ENCODE results near the gene DTWD1.
"Not testable (repeated sequence)": the region's sequence is repeated elsewhere in the genome, so short reads cannot be mapped to it uniquely, and the experiment has no call there.

Gene DTWD1, protein sequence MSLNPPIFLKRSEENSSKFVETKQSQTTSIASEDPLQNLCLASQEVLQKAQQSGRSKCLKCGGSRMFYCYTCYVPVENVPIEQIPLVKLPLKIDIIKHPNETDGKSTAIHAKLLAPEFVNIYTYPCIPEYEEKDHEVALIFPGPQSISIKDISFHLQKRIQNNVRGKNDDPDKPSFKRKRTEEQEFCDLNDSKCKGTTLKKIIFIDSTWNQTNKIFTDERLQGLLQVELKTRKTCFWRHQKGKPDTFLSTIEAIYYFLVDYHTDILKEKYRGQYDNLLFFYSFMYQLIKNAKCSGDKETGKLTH
- 5.0 to 12.1 reads per million in 2 donors for total RNA-seq

DNA sequence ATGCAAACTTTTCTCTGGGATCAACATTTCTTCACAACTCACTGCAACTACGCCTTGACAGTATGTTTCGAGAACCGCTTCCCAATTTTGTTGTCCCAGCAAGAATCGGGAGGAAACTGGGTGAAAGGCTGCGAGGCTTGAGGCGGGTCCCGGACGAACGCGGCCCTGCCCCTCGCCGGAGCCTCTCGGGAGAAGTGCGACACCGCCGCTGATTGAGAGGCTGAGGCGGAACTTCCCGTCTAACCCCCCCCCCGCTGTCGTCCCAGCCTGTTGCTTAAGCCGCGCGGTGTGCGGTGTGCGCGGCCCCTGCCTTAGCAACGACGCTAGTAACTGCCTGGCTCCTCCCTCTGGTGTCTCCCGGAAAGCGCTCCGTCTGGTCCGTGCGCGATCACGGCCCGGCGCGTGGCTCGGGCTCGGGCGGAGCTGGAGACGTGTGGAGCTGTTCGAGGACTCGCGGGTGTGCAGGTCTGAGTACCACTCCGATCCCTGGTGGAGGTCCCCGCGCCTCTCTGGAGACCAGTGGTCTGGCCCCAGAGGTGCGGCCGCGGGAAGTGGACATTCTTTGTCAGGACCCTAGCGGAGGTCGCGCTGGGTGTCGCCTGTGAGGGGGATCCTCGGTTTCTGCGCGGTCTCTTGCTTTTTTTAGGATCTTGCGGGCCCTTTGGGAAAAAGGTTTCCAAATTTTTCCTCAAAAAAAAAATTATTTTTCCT, at the start of gene DTWD1, which contains the start of gene FAM227B:
Gene DTWD1 (plus strand): TSS at position 391 of the 711 bp plus-strand sequence. CDS start 4,120 bp downstream, outside the sequence.
Gene FAM227B (minus strand): TSS at position 161 of the 711 bp plus-strand sequence. CDS start 5,647 bp downstream, outside the sequence.
- peak; percentile 76 to 99 (median 88) for DNase-seq

DNA sequence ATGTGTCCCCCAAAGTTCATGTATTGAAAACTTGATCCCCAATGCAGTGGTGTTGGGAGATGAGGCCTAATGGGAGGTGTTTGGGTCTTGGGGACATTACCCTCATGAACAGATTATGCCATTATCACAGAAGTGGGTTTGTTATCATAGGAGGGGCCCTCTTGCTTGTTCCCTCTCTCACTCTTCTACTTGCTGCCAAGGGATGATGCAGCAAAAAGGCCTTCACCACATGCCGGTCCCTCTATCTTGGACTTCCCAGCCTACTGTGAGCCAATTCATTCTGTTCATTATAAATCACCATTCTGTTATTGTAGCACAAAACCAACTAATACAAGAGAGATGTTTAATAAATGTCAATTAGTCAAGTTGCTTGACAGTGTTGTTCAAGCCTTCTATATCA, 47.4 kb upstream of the DTWD1 start:
- DNase-seq: no peak

GRCh38 chr15:49589030-49589429, 31.8 kb upstream of the DTWD1 start:
- no peak for DNase-seq

GRCh38 chr15:49592829-49593316, 28.0 kb upstream of the DTWD1 start:
- peak in 1 of 5 experiments; percentile 2 for DNase-seq

DNA sequence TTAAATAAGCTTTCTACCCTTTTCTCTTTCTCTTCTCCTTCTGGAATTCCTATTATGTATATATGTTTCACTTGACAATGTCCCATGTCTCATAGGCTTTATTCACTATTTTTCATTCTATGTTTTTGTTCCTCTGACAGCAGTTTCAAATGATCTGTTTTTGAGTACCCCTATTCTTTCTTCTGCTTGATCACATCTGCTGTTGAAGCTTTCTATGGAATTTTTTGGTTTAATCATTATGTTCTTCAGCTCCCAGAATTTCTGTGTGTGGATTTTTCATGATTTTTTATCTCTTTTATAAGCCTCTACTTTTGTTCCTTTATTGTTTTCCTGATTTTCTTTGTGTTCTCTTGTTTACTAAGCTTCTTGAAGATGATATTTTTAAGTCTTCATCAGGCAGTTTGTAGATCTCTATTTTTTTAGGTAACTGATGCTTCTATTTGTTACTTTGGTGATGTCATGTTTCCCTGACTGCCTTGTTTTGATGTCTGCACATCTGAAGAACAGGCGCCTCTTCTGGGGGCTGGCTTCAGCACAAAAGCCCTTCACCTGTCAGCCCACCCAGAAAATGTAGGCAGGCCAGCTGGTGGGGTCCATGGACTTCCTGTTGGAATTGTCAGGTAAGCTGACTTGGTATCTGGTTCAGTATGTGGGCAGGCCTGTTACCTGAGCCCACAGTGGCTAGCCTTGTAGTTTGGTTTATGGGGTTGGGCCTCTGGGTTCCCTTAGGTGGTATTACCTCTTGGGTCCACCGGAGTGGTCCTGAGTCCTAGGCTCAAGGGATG, 16.0 kb upstream of the DTWD1 start:
- DNase-seq: no peak

DNA sequence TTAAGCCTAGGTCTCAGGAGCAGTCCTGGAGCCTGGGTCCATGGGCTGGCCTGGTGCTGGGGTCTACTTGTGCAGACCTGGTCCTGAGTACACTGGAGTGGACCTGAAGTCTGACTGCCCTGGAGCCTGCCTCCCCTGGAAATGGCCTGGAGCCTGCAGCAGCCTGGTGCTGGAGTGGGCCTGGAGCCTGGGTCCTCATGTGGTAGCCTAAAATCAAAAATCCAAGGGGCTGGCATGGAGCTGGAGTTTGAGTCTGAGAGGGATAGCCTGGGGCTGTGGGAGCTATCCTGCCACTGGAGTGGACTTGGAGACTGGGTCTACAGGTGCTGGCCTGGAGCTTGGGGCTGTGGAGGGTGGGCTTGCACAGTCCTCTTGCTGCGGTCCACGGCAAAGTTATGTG, 15.3 kb upstream of the DTWD1 start:
- no peak for DNase-seq

DNA sequence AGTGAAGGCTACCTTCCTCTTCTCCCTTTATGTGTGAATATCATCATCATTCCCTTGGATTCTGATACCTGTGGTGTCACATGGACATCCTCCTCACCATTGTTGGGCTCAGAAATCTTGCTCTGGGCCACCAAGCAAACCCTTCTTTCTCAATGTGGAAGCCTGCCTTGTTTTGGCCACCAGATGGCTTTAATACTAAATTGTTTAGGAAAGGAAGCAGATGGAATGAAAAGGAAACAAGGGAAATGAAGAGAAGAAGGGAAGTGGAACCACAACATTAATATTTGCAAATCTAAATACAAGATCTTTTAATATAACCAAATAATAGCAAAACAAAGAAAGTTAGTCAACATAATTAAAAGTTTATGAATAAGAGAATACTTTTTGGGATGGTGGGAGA, 14.3 kb upstream of the DTWD1 start:
- DNase-seq: no peak

GRCh38 chr15:49610157-49610918, 10.5 kb upstream of the DTWD1 start:
- DNase-seq: no peak

- not testable (repeated sequence) for DNase-seq
Measured at GRCh38 chr15:49612240-49612639, 8.6 kb upstream of the DTWD1 start.

GRCh38 chr15:49619226-49619625, 1.6 kb upstream of the DTWD1 start:
- no peak for DNase-seq

- peak in 1 of 5 experiments; percentile 27 for DNase-seq
Measured at GRCh38 chr15:49620199-49620598, 649 bp upstream of the DTWD1 start.

- peak in 1 of 5 experiments; percentile 15 for DNase-seq
Measured at GRCh38 chr15:49621401-49621811, 558 bp downstream of the DTWD1 start.

GRCh38 chr15:49621887-49622286, 1.0 kb downstream of the DTWD1 start:
- DNase-seq: no peak

- no peak for DNase-seq
Measured at GRCh38 chr15:49622561-49622960, 1.7 kb downstream of the DTWD1 start.

DNA sequence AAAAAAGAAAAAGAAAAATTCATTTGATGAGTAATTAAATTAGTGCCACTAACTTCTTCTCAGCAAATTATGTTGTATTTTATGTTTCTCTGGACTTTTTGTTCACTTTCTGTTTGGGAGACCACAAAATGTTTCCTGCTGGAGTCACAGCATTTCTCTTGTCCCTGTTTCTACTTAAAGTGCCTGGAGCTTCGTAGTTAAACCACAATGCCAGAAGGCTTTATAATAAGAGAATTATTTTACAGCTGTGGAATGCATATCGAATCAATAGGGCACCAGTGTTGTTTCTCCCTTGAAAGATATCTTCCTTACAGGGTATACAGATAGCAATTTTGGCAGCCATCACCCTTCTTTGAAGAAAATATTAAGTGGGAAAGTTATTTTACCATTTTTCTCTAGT, 3.2 kb downstream of the DTWD1 start:
- DNase-seq: no peak

GRCh38 chr15:49625460-49626036, 4.7 kb downstream of the DTWD1 start:
- DNase-seq: no peak

DNA sequence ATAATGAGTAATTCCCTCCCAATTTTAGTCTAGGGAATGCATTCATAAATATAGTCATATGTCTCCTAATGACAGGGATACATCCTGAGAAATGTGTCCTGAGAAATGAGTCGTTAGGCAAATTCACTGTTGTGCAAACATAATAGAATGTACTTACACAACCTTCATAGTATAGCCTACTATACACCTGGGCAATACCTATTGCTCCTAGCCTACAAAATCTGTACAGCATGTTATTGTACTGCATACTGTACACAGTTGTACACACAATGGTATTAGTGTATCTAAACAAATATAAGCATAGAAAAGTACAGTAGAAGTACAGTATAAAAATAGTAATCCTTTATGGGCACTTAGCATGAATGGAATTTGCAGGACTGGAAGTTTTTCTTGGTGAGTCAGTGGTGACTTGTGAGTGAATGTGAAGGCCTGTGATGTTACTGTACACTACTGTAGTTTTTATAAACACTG, 6.6 kb downstream of the DTWD1 start:
- no peak for DNase-seq

DNA sequence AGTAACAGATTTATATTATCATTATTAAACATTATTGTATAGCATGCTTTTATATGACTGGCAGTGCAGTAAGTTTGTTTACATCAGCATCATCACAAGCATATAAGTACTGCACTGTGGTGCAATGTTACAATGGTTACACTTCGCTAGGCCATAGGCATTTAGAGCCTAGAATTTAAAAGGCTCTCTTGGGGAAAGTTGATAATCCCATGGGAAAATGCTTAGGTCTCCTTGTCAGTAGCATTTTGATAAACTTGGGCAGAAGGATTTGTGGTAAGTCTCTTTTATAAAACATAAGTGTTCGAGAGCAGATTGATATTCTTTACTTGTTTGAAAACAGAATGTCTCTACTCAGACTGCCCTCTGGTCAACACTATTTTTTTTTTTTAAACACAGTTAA, 7.5 kb downstream of the DTWD1 start:
- no peak for DNase-seq

GRCh38 chr15:49637857-49638256, 17.0 kb downstream of the DTWD1 start:
- no peak for DNase-seq

DNA sequence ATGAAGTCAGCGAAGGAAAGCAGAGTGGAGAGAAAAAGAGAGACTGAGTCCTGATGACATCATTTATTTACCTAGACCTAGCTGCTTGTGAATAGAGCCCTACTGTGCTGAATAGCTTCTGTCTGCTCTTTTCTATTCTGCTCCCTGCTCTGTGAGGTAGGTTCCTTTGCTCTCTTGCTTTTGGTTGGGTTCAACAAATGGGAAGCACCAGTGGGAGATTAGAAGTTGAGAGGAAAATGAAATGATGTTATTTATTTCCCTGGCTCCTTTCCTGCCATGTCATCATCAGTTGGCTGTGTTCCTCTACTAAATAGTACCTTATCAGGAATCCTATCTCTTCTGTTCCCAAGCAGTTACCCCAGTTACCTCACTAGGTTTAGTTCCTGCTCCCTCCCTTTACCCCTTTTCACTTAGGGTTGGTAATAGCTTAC, 23.5 kb downstream of the DTWD1 start:
- DNase-seq: no peak

GRCh38 chr15:49645277-49645676, 24.4 kb downstream of the DTWD1 start:
- DNase-seq: no peak

- DNase-seq: no peak
Measured at GRCh38 chr15:49645941-49646340, 25.1 kb downstream of the DTWD1 start.
